Smooth muscle cell (in vitro differentiated cells): ENCODE measurements around the gene PBX3. TPM values are rescaled to one million over a fixed set of nuclear protein-coding genes. Genes with fewer than 3 reads are reported as not detected.
A peak's percentile ranks its signal among the peaks of the same experiment; 100 is the strongest.

Experiments
- DNase-seq: peaks from one replicate; lab custom pipeline; 2025; ENCODE audit not compliant: unreplicated experiment; lab: John Stamatoyannopoulos, UW
- H2AFZ ChIP-seq: fragments of 200-600 bp; sonication (generic); 2 replicates; pipeline ENCODE4 v1.6.0; 2016; ENCODE audit warnings: antibody characterized with exemption, low read depth, mild to moderate bottlenecking
- H3F3A ChIP-seq: fragments of 200-600 bp; sonication (generic); 2 replicates; pipeline ENCODE4 v1.6.0; 2017; ENCODE audit warnings: antibody characterized with exemption, low read depth
- H3K27ac ChIP-seq: fragments of 200-600 bp; sonication (generic); 2 replicates; pipeline ENCODE4 v1.5.1; 2016; ENCODE audit warnings: low read depth, mild to moderate bottlenecking
- H3K27me3 ChIP-seq: fragments of 200-600 bp; sonication (generic); 2 replicates; pipeline ENCODE4 v1.6.1; 2016; ENCODE audit warnings: low read depth, mild to moderate bottlenecking
- H3K36me3 ChIP-seq: fragments of 200-600 bp; sonication (generic); 2 replicates; pipeline ENCODE4 v1.5.1; 2016; ENCODE audit warnings: low read depth
- H3K4me1 ChIP-seq: fragments of 200-600 bp; sonication (generic); 2 replicates; pipeline ENCODE4 v1.5.1; 2016; ENCODE audit warnings: low read depth
- H3K4me2 ChIP-seq: fragments of 200-600 bp; sonication (generic); 2 replicates; pipeline ENCODE4 v1.6.0; 2016; ENCODE audit warnings: mild to moderate bottlenecking
- H3K4me3 ChIP-seq: fragments of 200-600 bp; sonication (generic); 2 replicates; pipeline ENCODE4 v1.5.1; 2016; ENCODE audit warnings: mild to moderate bottlenecking
- H3K79me2 ChIP-seq: fragments of 200-600 bp; sonication (generic); 2 replicates; pipeline ENCODE4 v1.6.0; 2016; ENCODE audit warnings: low read depth, mild to moderate bottlenecking
- H3K9ac ChIP-seq: fragments of 200-600 bp; sonication (generic); 2 replicates; pipeline ENCODE4 v1.6.0; 2016; ENCODE audit warnings: low read depth
- H3K9me3 ChIP-seq: fragments of 200-600 bp; sonication (generic); replicated peaks from 2 replicates; pipeline ENCODE4 v1.5.1; 2016; ENCODE audit warnings: low read depth
- H4K20me1 ChIP-seq: fragments of 200-600 bp; sonication (generic); 2 replicates; pipeline ENCODE4 v1.6.0; 2016; ENCODE audit warnings: low read depth
- CTCF ChIP-seq: fragments of 200-600 bp; sonication (generic); IDR thresholded peaks from 2 replicates; pipeline ENCODE4 v1.5.1; 2017; ENCODE audit warnings: borderline replicate concordance, mild to moderate bottlenecking, antibody characterized with exemption; ENCODE audit not compliant: insufficient read depth, poor library complexity, severe bottlenecking
- WGBS: methylation state at CpG from one replicate; pipeline ENCODE4 v1.1.7; 2016; ENCODE audit warnings: low lambda C conversion rate; 5-methylcytosine and 5-hydroxymethylcytosine counted together
- polyA plus RNA-seq: library from polyadenylated mRNA; unstranded; fragments of >200 nt; fragmentation: Nextera tagmentation; extraction: Ambion mirVana; gene quantifications from 2 replicates; pipeline ENCODE4 v1.2.1, GENCODE V29; 2016
- total RNA-seq: library from RNA; depleted of rRNA; stranded (reverse); fragments of >200 nt; gene quantifications from 2 replicates; pipeline ENCODE4 v1.2.3, GENCODE V29; 2014

PBX3 gene
- total and polyA plus RNA-seq, 2 experiments from 2014 or later = 15.3 to 34.6 TPM

DNA sequence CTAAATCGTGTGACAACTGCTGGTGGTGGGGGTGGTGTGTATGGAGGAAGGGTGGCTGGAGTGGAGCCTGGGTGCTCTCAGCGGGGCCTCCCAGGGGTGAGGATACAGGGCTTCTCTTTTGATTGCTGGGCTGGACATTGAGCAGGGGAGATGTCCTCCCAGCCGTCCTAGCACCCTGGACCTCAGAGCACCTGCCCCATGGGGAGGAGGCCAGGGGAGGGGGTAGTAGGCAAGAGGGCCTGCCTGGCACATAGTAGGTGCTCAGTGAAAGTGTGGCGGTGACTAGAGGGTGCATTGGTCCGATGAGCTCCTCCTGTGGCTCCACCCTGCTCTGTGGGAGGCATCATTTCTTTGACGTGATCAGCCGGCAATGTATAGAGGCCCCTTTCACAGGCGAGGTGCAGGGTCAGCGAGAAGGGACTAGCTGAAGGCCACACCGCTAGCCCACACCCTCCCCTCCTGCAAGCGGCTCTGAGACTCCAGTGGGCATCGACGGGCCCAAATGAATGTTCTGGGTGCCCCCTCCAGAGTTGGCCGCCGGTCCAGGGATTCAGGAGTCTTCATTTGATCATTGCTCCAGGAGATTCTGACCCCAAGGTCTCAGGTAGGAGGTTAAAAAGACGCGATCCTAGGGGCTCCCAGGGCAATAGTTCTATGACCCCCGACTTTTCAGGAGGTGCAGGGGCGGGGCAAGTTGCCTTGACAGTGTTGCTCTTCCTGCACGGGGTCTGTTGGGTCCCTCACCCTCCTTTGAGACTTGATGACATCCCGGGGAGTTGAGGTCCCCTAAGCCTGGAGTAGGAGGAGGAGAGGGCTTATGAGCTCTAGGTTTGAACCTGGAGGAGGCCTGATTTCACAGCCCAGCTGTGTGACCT is 255.5 kb downstream of the PBX3 start:
- no peak overlapping the region for H2AFZ ChIP-seq
- 93% methylated on average over 21 of the region's 21 CpGs for WGBS
- TF ChIP-seq CTCF = no peak
- H3K27me3 ChIP-seq = peaks cover 12% of the 10 kb centered on the region
- H4K20me1 ChIP-seq = no peaks in the 10 kb centered on the region
- H3K36me3 ChIP-seq = no peaks in the 10 kb centered on the region
- H3K9me3 ChIP-seq = no peaks in the 10 kb centered on the region
- no peaks in the 10 kb centered on the region for H3F3A ChIP-seq
- H3K4me2 ChIP-seq = no peak overlapping the region
- H3K4me1 ChIP-seq = peaks cover 6% of the 10 kb centered on the region
- no peak for DNase-seq
- no peak overlapping the region for H3K9ac ChIP-seq
- no peak overlapping the region for H3K27ac ChIP-seq
- no peaks in the 10 kb centered on the region for H3K79me2 ChIP-seq
- H3K4me3 ChIP-seq = no peak overlapping the region

- no peak overlapping the region for H3K4me3 ChIP-seq
- 89% methylated on average over 2 of the region's 2 CpGs for WGBS
Measured at GRCh38 chr9:126009047-126009446, 261.9 kb downstream of the PBX3 start.

GRCh38 chr9:126014726-126015125 is 267.6 kb downstream of the PBX3 start:
- TF ChIP-seq CTCF = no peak
- Histone ChIP-seq H3K4me2 (no peak overlapping the region), H4K20me1 (no peaks in the 10 kb centered on the region), H3K4me1 (no peaks in the 10 kb centered on the region), H3K9ac (no peak overlapping the region), H3K36me3 (no peaks in the 10 kb centered on the region), H3K79me2 (no peaks in the 10 kb centered on the region), H3K4me3 (no peak overlapping the region), H3K27ac (no peak overlapping the region), H3F3A (no peaks in the 10 kb centered on the region), H3K9me3 (no peaks in the 10 kb centered on the region), H2AFZ (no peak overlapping the region), H3K27me3 (no peaks in the 10 kb centered on the region)
- DNase-seq = no peak
- WGBS = 89% methylated on average over 9 of the region's 12 CpGs

More at GRCh38 chr9:126009047-126009446, 261.9 kb downstream of the PBX3 start:
- DNase-seq = no peak
- H3F3A ChIP-seq = no peaks in the 10 kb centered on the region
- H3K79me2 ChIP-seq = no peaks in the 10 kb centered on the region
- no peaks in the 10 kb centered on the region for H3K9me3 ChIP-seq
- no peak overlapping the region for H3K27ac ChIP-seq
- no peak overlapping the region for H3K4me2 ChIP-seq
- no peaks in the 10 kb centered on the region for H3K27me3 ChIP-seq
- peak; percentile 16 for TF ChIP-seq CTCF
- no peaks in the 10 kb centered on the region for H3K36me3 ChIP-seq
- no peaks in the 10 kb centered on the region for H4K20me1 ChIP-seq
- H3K9ac ChIP-seq = no peak overlapping the region
- H3K4me1 ChIP-seq = no peaks in the 10 kb centered on the region
- no peak overlapping the region for H2AFZ ChIP-seq
